GM23338 (cell line): Measurements from ENCODE around the gene ZNF581. TPM values are rescaled to one million over a fixed set of nuclear protein-coding genes. Genes with fewer than 3 reads are reported as not detected.
A peak's percentile ranks its signal among the peaks of the same experiment; 100 is the strongest.

Source experiments
- ATAC-seq: fragments of 200-7000 bp; cut with Tn5 transposase; 3 replicates; pipeline ENCODE4 v1.9.1; 2020
- DNase-seq: peaks from one replicate; pipeline ENCODE4 v3.0.0-alpha.2; 2015; ENCODE audit warnings: low spot score
- H2AFZ ChIP-seq: fragments of 200-600 bp; sonication (generic); 2 replicates; pipeline ENCODE4 v1.8.0; 2016; ENCODE audit warnings: antibody characterized with exemption, mild to moderate bottlenecking, moderate library complexity
- H3F3A ChIP-seq: fragments of 200-600 bp; sonication (generic); replicated peaks from 2 replicates; pipeline ENCODE4 v1.8.0; 2017; ENCODE audit warnings: antibody characterized with exemption, mixed run types, low read depth
- H3K27ac ChIP-seq: fragments of 200-600 bp; sonication (generic); 2 replicates; pipeline ENCODE4 v1.6.1; 2016; ENCODE audit warnings: low read depth
- H3K27me3 ChIP-seq: fragments of 200-600 bp; sonication (generic); 2 replicates; pipeline ENCODE4 v1.8.0; 2016; ENCODE audit warnings: mild to moderate bottlenecking, mixed run types, moderate library complexity; ENCODE audit not compliant: insufficient read depth
- H3K36me3 ChIP-seq: fragments of 200-600 bp; sonication (generic); 2 replicates; pipeline ENCODE4 v1.8.0; 2016; ENCODE audit warnings: mild to moderate bottlenecking; ENCODE audit not compliant: insufficient read depth
- H3K4me1 ChIP-seq: fragments of 200-600 bp; sonication (generic); 2 replicates; pipeline ENCODE4 v1.8.0; 2016; ENCODE audit warnings: mild to moderate bottlenecking, moderate library complexity; ENCODE audit not compliant: insufficient read depth
- H3K4me2 ChIP-seq: fragments of 200-600 bp; sonication (generic); 2 replicates; pipeline ENCODE4 v1.7.1; 2017; ENCODE audit warnings: mixed run types
- H3K4me3 ChIP-seq: fragments of 200-600 bp; sonication (generic); 2 replicates; pipeline ENCODE4 v1.6.1; 2016; ENCODE audit warnings: mixed run types
- H3K79me2 ChIP-seq: fragments of 200-600 bp; sonication (generic); replicated peaks from 2 replicates; pipeline ENCODE4 v1.8.0; 2017; ENCODE audit warnings: mild to moderate bottlenecking; ENCODE audit not compliant: insufficient read depth
- H3K9me2 ChIP-seq: fragments of 200-600 bp; sonication (generic); 2 replicates; pipeline ENCODE4 v1.8.0; 2017; ENCODE audit not compliant: insufficient read depth
- H4K20me1 ChIP-seq: fragments of 200-600 bp; sonication (generic); replicated peaks from 2 replicates; pipeline ENCODE4 v1.8.0; 2017; ENCODE audit warnings: mild to moderate bottlenecking; ENCODE audit not compliant: insufficient read depth
- H3K27ac Mint-ChIP-seq: 2 replicates; pipeline ENCODE4 v1.8.0; 2020; ENCODE audit warnings: inconsistent platforms, mild to moderate bottlenecking, moderate library complexity, mixed read lengths
- H3K27me3 Mint-ChIP-seq: 3 replicates; pipeline ENCODE4 v1.8.0; 2022; ENCODE audit warnings: low read depth, mild to moderate bottlenecking, moderate library complexity, mixed read lengths, inconsistent platforms; ENCODE audit not compliant: insufficient read depth, poor library complexity
- H3K36me3 Mint-ChIP-seq: 3 replicates; pipeline ENCODE4 v1.8.0; 2021; ENCODE audit warnings: low read depth, mild to moderate bottlenecking, inconsistent platforms, moderate library complexity, mixed read lengths
- H3K4me1 Mint-ChIP-seq: 3 replicates; pipeline ENCODE4 v1.8.0; 2020; ENCODE audit warnings: mild to moderate bottlenecking, inconsistent platforms, mixed read lengths
- H3K4me3 Mint-ChIP-seq: 3 replicates; pipeline ENCODE4 v1.8.0; 2021; ENCODE audit warnings: moderate library complexity, mild to moderate bottlenecking, inconsistent platforms, mixed read lengths
- H3K9me3 Mint-ChIP-seq: 3 replicates; pipeline ENCODE4 v1.8.0; 2020; ENCODE audit warnings: moderate library complexity, mild to moderate bottlenecking, inconsistent platforms, mixed read lengths
- CREB1 ChIP-seq: fragments of 250-450 bp; sonication (Bioruptor Pico); IDR thresholded peaks from 2 replicates; pipeline ENCODE4 v1.5.0; 2020; ENCODE audit warnings: low read depth, mild to moderate bottlenecking, moderate library complexity
- CTCF ChIP-seq, 2 experiments: fragments of 200-600 bp in 1 of 2; sonication (generic) in 1 of 2; conservative IDR thresholded peaks; 2 replicates each; pipeline versions ENCODE4 v1.5.1 to v1.6.1; 2016 to 2017; ENCODE audit warnings: antibody characterized with exemption in 2 of 2, low read depth in 2 of 2, mild to moderate bottlenecking in 2 of 2, moderate library complexity in 1 of 2
- ETS1 ChIP-seq: IDR thresholded peaks from 2 replicates; pipeline ENCODE4 v1.6.1; 2016; ENCODE audit warnings: antibody characterized with exemption
- EZH2 ChIP-seq: fragments of 200-600 bp; sonication (generic); IDR thresholded peaks from one replicate; pipeline ENCODE4 v1.8.0; 2017; ENCODE audit warnings: antibody characterized with exemption, mild to moderate bottlenecking, low read depth; ENCODE audit not compliant: unreplicated experiment
- EZH2phosphoT487 ChIP-seq: fragments of 200-600 bp; sonication (generic); IDR thresholded peaks from one replicate; pipeline ENCODE4 v1.8.1; 2018; ENCODE audit warnings: antibody characterized with exemption; ENCODE audit not compliant: unreplicated experiment
- JUNB ChIP-seq: IDR thresholded peaks from one replicate; pipeline ENCODE4 v1.6.1; 2016; ENCODE audit warnings: antibody characterized with exemption; ENCODE audit not compliant: unreplicated experiment
- NANOG ChIP-seq: IDR thresholded peaks from 2 replicates; pipeline ENCODE4 v1.6.1; 2016; ENCODE audit warnings: antibody characterized with exemption, borderline replicate concordance
- POLR2AphosphoS5 ChIP-seq: IDR thresholded peaks from 2 replicates; pipeline ENCODE4 v1.6.1; 2016; ENCODE audit warnings: antibody characterized with exemption, low read depth
- STAT1 ChIP-seq: IDR thresholded peaks from one replicate; pipeline ENCODE4 v1.6.1; 2016; ENCODE audit warnings: antibody characterized with exemption; ENCODE audit not compliant: unreplicated experiment
- ZNF114 ChIP-seq: fragments of 250-450 bp; sonication (Bioruptor Pico); IDR thresholded peaks from 2 replicates; pipeline ENCODE4 v1.5.0; 2020; ENCODE audit warnings: mild to moderate bottlenecking, moderate library complexity
- ZNF331 ChIP-seq: fragments of 250-450 bp; sonication (Bioruptor Pico); IDR thresholded peaks from 2 replicates; pipeline ENCODE4 v1.5.0; 2020; ENCODE audit warnings: low read depth, mild to moderate bottlenecking, moderate library complexity
- polyA plus RNA-seq: library from polyadenylated mRNA; unstranded; fragments of >200 nt; fragmentation: Nextera tagmentation; extraction: Ambion mirVana; gene quantifications from 2 replicates; pipeline ENCODE4 v1.2.1, GENCODE V29; 2016
- total RNA-seq: library from RNA; depleted of rRNA; stranded (reverse); fragments of >200 nt; shearing (Covaris generic); gene quantifications from 2 replicates; pipeline ENCODE4 v1.2.3, GENCODE V29; 2014
- TF ChIP-seq, protein P1 (sequence below): fragments of 250-450 bp; sonication (Bioruptor Pico); IDR thresholded peaks from 2 replicates; pipeline ENCODE4 v1.5.0; 2020; ENCODE audit warnings: mild to moderate bottlenecking, moderate library complexity

ZNF581 gene
- total and polyA plus RNA-seq, 2 experiments from 2014 or later, result 48.5 to 87.6 TPM

GRCh38 chr19:55676383-55676782 lies 32.9 kb downstream of the ZNF581 start:
- Mint-ChIP-seq H3K9me3 (peaks cover 4% of the 10 kb centered on the region; the same call in 2 of the 3 replicates), H3K4me1 (peaks cover 30% of the 10 kb centered on the region), H3K4me3 (peak overlapping the region; percentile 96), H3K27ac (no peak overlapping the region; the same call in 1 of the 2 replicates), H3K36me3 (peaks cover 56% of the 10 kb centered on the region), H3K27me3 (peaks cover 25% of the 10 kb centered on the region)
- no peak for DNase-seq
- Histone ChIP-seq H3K27ac (no peak overlapping the region), H3K4me2 (peak overlapping the region; percentile 98), H3K27me3 (no peaks in the 10 kb centered on the region), H3K4me1 (peaks cover 32% of the 10 kb centered on the region), H3K4me3 (peak overlapping the region; percentile 96), H3K36me3 (peaks cover 8% of the 10 kb centered on the region; the same call in 1 of the 2 replicates), H2AFZ (no peak overlapping the region), H3F3A (peaks cover 26% of the 10 kb centered on the region; the same call in 1 of the 2 replicates), H3K9me2 (no peaks in the 10 kb centered on the region), H4K20me1 (peaks cover 43% of the 10 kb centered on the region), H3K79me2 (peaks cover 59% of the 10 kb centered on the region)
- no peak for TF ChIP-seq NANOG
- TF ChIP-seq ZNF331 (CRISPR knock-in tag), result no peak
- TF ChIP-seq JUNB, result no peak
- TF ChIP-seq CREB1 (CRISPR knock-in tag), result no peak
- no peak for TF ChIP-seq ZNF114 (CRISPR knock-in tag)
- TF ChIP-seq EZH2phosphoT487, result no peak
- TF ChIP-seq POLR2AphosphoS5, result no peak
- TF ChIP-seq EZH2, result no peak
- no peak for TF ChIP-seq ETS1
- no peak for TF ChIP-seq STAT1
- TF ChIP-seq CTCF (conservative IDR thresholded peaks at IDR 0.05; ENCODE audit: low read depth in 2 of 2), result no peak
- ATAC-seq, result no peak

DNA sequence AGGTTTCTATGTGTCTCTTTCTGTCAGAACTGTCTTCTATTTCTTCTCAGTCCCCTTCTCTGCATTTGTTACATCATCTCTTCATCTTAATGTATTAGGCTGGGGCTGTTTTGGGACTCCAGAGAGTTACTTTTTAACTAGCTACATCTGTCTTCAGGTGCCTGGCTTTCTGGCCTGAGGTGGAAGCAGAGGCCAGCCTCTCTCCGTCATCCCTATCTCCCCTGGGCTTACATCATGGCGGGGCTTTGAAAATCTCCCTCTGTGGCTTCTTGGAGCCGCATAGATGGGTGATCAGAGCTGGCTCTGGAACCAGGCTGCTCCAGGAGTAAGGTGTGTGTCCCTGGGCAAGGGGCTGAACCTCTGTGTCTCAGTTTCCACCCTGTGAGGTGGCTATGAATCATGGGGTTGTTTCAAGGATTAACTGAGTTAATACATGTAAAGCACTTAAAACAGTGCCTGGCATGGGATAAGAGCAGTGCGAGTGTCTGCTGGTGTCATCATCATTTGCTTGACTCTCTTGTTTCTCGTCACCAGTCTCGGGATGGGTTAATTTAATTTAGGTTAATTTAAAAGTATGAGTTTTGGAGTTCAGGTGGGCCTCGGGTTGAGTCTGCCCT lies 33.5 kb downstream of the ZNF581 start:
- peaks cover 48% of the 10 kb centered on the region for H4K20me1 ChIP-seq
- H3K36me3 ChIP-seq, result peaks cover 8% of the 10 kb centered on the region; the same call in 1 of the 2 replicates
- H3K27ac Mint-ChIP-seq, result no peak overlapping the region; the same call in 1 of the 2 replicates
- TF ChIP-seq NANOG (no peak), EZH2 (no peak), STAT1 (no peak), EZH2phosphoT487 (no peak)
- TF ChIP-seq, protein P1, sequence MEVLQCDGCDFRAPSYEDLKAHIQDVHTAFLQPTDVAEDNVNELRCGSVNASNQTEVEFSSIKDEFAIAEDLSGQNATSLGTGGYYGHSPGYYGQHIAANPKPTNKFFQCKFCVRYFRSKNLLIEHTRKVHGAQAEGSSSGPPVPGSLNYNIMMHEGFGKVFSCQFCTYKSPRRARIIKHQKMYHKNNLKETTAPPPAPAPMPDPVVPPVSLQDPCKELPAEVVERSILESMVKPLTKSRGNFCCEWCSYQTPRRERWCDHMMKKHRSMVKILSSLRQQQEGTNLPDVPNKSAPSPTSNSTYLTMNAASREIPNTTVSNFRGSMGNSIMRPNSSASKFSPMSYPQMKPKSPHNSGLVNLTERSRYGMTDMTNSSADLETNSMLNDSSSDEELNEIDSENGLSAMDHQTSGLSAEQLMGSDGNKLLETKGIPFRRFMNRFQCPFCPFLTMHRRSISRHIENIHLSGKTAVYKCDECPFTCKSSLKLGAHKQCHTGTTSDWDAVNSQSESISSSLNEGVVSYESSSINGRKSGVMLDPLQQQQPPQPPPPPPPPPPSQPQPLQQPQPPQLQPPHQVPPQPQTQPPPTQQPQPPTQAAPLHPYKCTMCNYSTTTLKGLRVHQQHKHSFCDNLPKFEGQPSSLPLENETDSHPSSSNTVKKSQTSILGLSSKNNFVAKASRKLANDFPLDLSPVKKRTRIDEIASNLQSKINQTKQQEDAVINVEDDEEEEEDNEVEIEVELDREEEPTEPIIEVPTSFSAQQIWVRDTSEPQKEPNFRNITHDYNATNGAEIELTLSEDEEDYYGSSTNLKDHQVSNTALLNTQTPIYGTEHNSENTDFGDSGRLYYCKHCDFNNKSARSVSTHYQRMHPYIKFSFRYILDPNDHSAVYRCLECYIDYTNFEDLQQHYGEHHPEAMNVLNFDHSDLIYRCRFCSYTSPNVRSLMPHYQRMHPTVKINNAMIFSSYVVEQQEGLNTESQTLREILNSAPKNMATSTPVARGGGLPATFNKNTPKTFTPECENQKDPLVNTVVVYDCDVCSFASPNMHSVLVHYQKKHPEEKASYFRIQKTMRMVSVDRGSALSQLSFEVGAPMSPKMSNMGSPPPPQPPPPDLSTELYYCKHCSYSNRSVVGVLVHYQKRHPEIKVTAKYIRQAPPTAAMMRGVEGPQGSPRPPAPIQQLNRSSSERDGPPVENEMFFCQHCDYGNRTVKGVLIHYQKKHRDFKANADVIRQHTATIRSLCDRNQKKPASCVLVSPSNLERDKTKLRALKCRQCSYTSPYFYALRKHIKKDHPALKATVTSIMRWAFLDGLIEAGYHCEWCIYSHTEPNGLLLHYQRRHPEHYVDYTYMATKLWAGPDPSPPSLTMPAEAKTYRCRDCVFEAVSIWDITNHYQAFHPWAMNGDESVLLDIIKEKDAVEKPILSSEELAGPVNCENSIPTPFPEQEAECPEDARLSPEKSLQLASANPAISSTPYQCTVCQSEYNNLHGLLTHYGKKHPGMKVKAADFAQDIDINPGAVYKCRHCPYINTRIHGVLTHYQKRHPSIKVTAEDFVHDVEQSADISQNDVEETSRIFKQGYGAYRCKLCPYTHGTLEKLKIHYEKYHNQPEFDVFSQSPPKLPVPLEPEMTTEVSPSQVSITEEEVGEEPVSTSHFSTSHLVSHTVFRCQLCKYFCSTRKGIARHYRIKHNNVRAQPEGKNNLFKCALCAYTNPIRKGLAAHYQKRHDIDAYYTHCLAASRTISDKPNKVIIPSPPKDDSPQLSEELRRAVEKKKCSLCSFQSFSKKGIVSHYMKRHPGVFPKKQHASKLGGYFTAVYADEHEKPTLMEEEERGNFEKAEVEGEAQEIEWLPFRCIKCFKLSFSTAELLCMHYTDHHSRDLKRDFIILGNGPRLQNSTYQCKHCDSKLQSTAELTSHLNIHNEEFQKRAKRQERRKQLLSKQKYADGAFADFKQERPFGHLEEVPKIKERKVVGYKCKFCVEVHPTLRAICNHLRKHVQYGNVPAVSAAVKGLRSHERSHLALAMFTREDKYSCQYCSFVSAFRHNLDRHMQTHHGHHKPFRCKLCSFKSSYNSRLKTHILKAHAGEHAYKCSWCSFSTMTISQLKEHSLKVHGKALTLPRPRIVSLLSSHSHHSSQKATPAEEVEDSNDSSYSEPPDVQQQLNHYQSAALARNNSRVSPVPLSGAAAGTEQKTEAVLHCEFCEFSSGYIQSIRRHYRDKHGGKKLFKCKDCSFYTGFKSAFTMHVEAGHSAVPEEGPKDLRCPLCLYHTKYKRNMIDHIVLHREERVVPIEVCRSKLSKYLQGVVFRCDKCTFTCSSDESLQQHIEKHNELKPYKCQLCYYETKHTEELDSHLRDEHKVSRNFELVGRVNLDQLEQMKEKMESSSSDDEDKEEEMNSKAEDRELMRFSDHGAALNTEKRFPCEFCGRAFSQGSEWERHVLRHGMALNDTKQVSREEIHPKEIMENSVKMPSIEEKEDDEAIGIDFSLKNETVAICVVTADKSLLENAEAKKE (CRISPR knock-in tag), result no peak

More for the DNA sequence above, 33.5 kb downstream of the ZNF581 start:
- no peak overlapping the region for H3K27ac ChIP-seq
- DNase-seq (no peak), ATAC-seq (no peak)
- Mint-ChIP-seq H3K4me1 (peaks cover 25% of the 10 kb centered on the region), H3K9me3 (peaks cover 4% of the 10 kb centered on the region; the same call in 2 of the 3 replicates), H3K27me3 (peaks cover 20% of the 10 kb centered on the region), H3K4me3 (peak overlapping the region; percentile 96), H3K36me3 (peaks cover 50% of the 10 kb centered on the region)
- H2AFZ ChIP-seq, result no peak overlapping the region
- no peaks in the 10 kb centered on the region for H3K9me2 ChIP-seq
- peaks cover 30% of the 10 kb centered on the region for H3K4me1 ChIP-seq
- 0 out of 2 replicates have a peak overlapping the region, but pooled peaks have one; percentile 98 for H3K4me2 ChIP-seq
- H3K27me3 ChIP-seq, result no peaks in the 10 kb centered on the region
- peaks cover 62% of the 10 kb centered on the region for H3K79me2 ChIP-seq
- peaks cover 26% of the 10 kb centered on the region; the same call in 1 of the 2 replicates for H3F3A ChIP-seq
- peak overlapping the region; percentile 96; the same call in 1 of the 2 replicates for H3K4me3 ChIP-seq
